Psoas muscle (tissue), 8 donors: ENCODE results near the gene RIC1. TPM values are rescaled to one million over a fixed set of nuclear protein-coding genes. Genes with fewer than 3 reads are reported as not detected.
"Not testable (repeated sequence)": the region's sequence is repeated elsewhere in the genome, so short reads cannot be mapped to it uniquely, and the experiment has no call there.

Experiments used
- ATAC-seq, 4 donors: fragments of 200-7000 bp; cut with Tn5 transposase; one replicate each; pipeline ENCODE4 v1.9.1; 2020; ENCODE audit warnings: moderate library complexity in 3 of 4, mild to moderate bottlenecking in 2 of 4
- DNase-seq, 2 donors: peaks; one replicate each; pipeline ENCODE4 v3.0.0-alpha.2; 2020
- H3K27ac ChIP-seq: fragments of 200-600 bp; one replicate; pipeline ENCODE4 v1.8.0; 2022
- H3K27me3 ChIP-seq, 3 donors: fragments of 200-600 bp in 1 of 3; one replicate each; pipeline versions ENCODE4 v1.6.1 to v1.8.0; 2013 to 2022; ENCODE audit warnings: low read length in 2 of 3, mild to moderate bottlenecking in 2 of 3, moderate library complexity in 1 of 3; ENCODE audit not compliant: insufficient read depth in 3 of 3
- H3K36me3 ChIP-seq, 2 donors: fragments of 200-600 bp in 1 of 2; one replicate each; pipeline versions ENCODE4 v1.6.1 to v1.8.0; 2013 to 2022; ENCODE audit warnings: low read depth in 1 of 2, mild to moderate bottlenecking in 1 of 2, moderate library complexity in 1 of 2; ENCODE audit not compliant: insufficient read depth in 1 of 2
- H3K4me1 ChIP-seq: fragments of 200-600 bp; one replicate; pipeline ENCODE4 v1.8.0; 2022
- H3K4me3 ChIP-seq: fragments of 200-600 bp; one replicate; pipeline ENCODE4 v1.8.0; 2022; ENCODE audit warnings: mild to moderate bottlenecking
- H3K9me3 ChIP-seq: fragments of 200-600 bp; one replicate; pipeline ENCODE4 v1.8.0; 2022
- CTCF ChIP-seq: fragments of 200-600 bp; IDR thresholded peaks from one replicate; pipeline ENCODE4 v1.8.0; 2022; ENCODE audit warnings: antibody characterized with exemption
- WGBS, 3 donors: extraction: QIAGEN DNeasy Blood & Tissue Kit; methylation state at CpG; one replicate each; pipeline versions ENCODE4 v1.1.6 to v1.1.7; 2013; 5-methylcytosine and 5-hydroxymethylcytosine counted together
- intact Hi-C, 2 donors: fragments of 100-400 bp; cut with DNase I; formaldehyde crosslinking; loops; one replicate each; pipeline versions ENCODE4 v1.11.0 to v1.14.2; 2022
- polyA plus RNA-seq, 3 donors: library from polyadenylated mRNA; stranded (reverse); fragments of 200-250 nt; gene quantifications; one replicate each; pipeline ENCODE4 v1.2.3, GENCODE V29; 2013
- total RNA-seq, 4 donors: library from RNA; stranded (reverse); fragmentation: NEBNext Ultra II Directional in 2 of 4; extraction: Animal tissue kit (Norgen Biotek cat#: 25700) in 2 of 4; gene quantifications; one replicate each; pipeline versions ENCODE4 v1.2.1 to v1.2.4, GENCODE V29; 2021 to 2023
- donor health status: healthy with polysubstance abuse.
- donor health status: DM: no; HTN: no; CAD: no; lungs with moderate emphysema.
- donor health status: Bipolar disorder and iron deficiency.
- donor health status: healthy.
- donor health status: DM: yes; HTN: yes; CAD: no.
- donor health status: DM: no; HTN: no; CAD: no.
- donor health status: DM: no; HTN: no; CAD: no.
- donor health status: DM: yes; HTN: yes; CAD: no.

The RIC1 gene
- total and polyA plus RNA-seq, 7 donors = 6.8 to 28.6 (median 10.9) TPM

- Histone ChIP-seq H3K9me3 (no peaks in the 10 kb centered on the region), H3K36me3 (peaks cover 0 to 45% of the 10 kb centered on the region in 2 donors), H3K4me1 (no peaks in the 10 kb centered on the region), H3K27me3 (no peaks in the 10 kb centered on the region), H3K4me3 (no peak overlapping the region), H3K27ac (no peak overlapping the region)
- peak; percentile 38 for TF ChIP-seq CTCF
- WGBS, 3 donors = 44 to 50% (median 48%) methylated on average over 5 of the region's 5 CpGs
- intact Hi-C loops = no loop called here
- DNase-seq = no peak
- peak in 3 of 4 donors; percentile 39 to 69 (median 58) for ATAC-seq
Measured at GRCh38 chr9:5799314-5799713, 170.4 kb downstream of the RIC1 start.

- not testable (repeated sequence) for H3K4me3 ChIP-seq, H3K27me3 ChIP-seq, DNase-seq, H3K9me3 ChIP-seq, H3K4me1 ChIP-seq, H3K27ac ChIP-seq, ATAC-seq
- 82 to 87% (median 83%) methylated on average over 7 of the region's 7 CpGs for WGBS, 3 donors
- H3K36me3 ChIP-seq = peaks cover 2 to 52% of the 10 kb centered on the region in 2 donors
- intact Hi-C loops = loop anchor here in 1 of 2 donors (5.0 kb wide), 1 partner anchor 37 kb away; no protein-coding TSS in a partner anchor
Measured at GRCh38 chr9:5800378-5800777, 171.5 kb downstream of the RIC1 start.

GRCh38 chr9:5800969-5801738 is 172.2 kb downstream of the RIC1 start:
- intact Hi-C loops = loop anchor here in 1 of 2 donors (5.0 kb wide), 1 partner anchor 36 kb away; no protein-coding TSS in a partner anchor
- no peak overlapping the region for H3K27ac ChIP-seq
- no peak for ATAC-seq
- WGBS, 3 donors = 90% methylated on average over 4 of the region's 4 CpGs
- H3K9me3 ChIP-seq = no peaks in the 10 kb centered on the region
- TF ChIP-seq CTCF = no peak
- no peaks in the 10 kb centered on the region for H3K4me1 ChIP-seq
- DNase-seq = no peak
- H3K27me3 ChIP-seq = no peaks in the 10 kb centered on the region
- no peak overlapping the region for H3K4me3 ChIP-seq
- peaks cover 2 to 52% of the 10 kb centered on the region in 2 donors for H3K36me3 ChIP-seq

GRCh38 chr9:5801739-5802113 is 172.8 kb downstream of the RIC1 start:
- intact Hi-C loops = loop anchor here in 1 of 2 donors (5.0 kb wide), 1 partner anchor 36 kb away; no protein-coding TSS in a partner anchor
- DNase-seq (no peak), ATAC-seq (no peak)
- peaks cover 2 to 47% of the 10 kb centered on the region in 2 donors for H3K36me3 ChIP-seq
- H3K27ac ChIP-seq = no peak overlapping the region
- TF ChIP-seq CTCF = no peak
- H3K4me3 ChIP-seq = no peak overlapping the region
- no peaks in the 10 kb centered on the region for H3K9me3 ChIP-seq
- no peaks in the 10 kb centered on the region for H3K27me3 ChIP-seq
- WGBS, 3 donors = 89 to 93% (median 90%) methylated on average over 3 of the region's 3 CpGs
- H3K4me1 ChIP-seq = no peaks in the 10 kb centered on the region

GRCh38 chr9:5805478-5805877 is 176.6 kb downstream of the RIC1 start:
- no peaks in the 10 kb centered on the region for H3K27me3 ChIP-seq
- ATAC-seq (no peak), DNase-seq (no peak)
- H3K36me3 ChIP-seq = peaks cover 2 to 53% of the 10 kb centered on the region in 2 donors
- intact Hi-C loops = no loop called here
- no peak for TF ChIP-seq CTCF
- H3K4me3 ChIP-seq = no peak overlapping the region
- no peaks in the 10 kb centered on the region for H3K4me1 ChIP-seq
- 93 to 94% (median 93%) methylated on average over 3 of the region's 3 CpGs for WGBS, 3 donors
- no peak overlapping the region for H3K27ac ChIP-seq
- no peaks in the 10 kb centered on the region for H3K9me3 ChIP-seq
